Activated CD8-positive, alpha-beta T cell treated with anti-CD3 and anti-CD28 coated beads for 36 hours (primary cell): ENCODE measurements around the gene CTTN. TPM values are rescaled to one million over a fixed set of nuclear protein-coding genes. Genes with fewer than 3 reads are reported as not detected.

Source experiments
- ATAC-seq: fragments of 200-7000 bp; cut with Tn5 transposase; one replicate; pipeline ENCODE4 v1.10.0; 2021; ENCODE audit warnings: mild to moderate bottlenecking, moderate library complexity
- CTCF ChIA-PET: fragments of 350-600 bp; sonication (Branson Sonifier 250); formaldehyde crosslinking; loops from one replicate; lab custom pipeline; 2021; ENCODE audit warnings: antibody characterized with exemption; lab: Charles Lee
- POLR2A ChIA-PET: fragments of 350-600 bp; sonication (Branson Sonifier 250); formaldehyde crosslinking; loops from one replicate; lab custom pipeline; 2021; ENCODE audit warnings: antibody characterized with exemption; lab: Charles Lee
- DNase-seq: peaks from one replicate; pipeline ENCODE4 v3.0.0-alpha.2; 2020
- H3K27ac Mint-ChIP-seq: one replicate; pipeline ENCODE4 v1.8.0; 2021; ENCODE audit warnings: mild to moderate bottlenecking, mixed read lengths
- H3K27me3 Mint-ChIP-seq: one replicate; pipeline ENCODE4 v1.8.0; 2021; ENCODE audit warnings: mixed read lengths
- H3K36me3 Mint-ChIP-seq: one replicate; pipeline ENCODE4 v1.8.0; 2021; ENCODE audit warnings: low read depth, mixed read lengths
- H3K4me1 Mint-ChIP-seq: one replicate; pipeline ENCODE4 v1.8.0; 2021; ENCODE audit warnings: low read depth, mixed read lengths
- H3K4me3 Mint-ChIP-seq: one replicate; pipeline ENCODE4 v1.8.0; 2021; ENCODE audit warnings: mild to moderate bottlenecking, moderate library complexity, mixed read lengths
- H3K9me3 Mint-ChIP-seq: one replicate; pipeline ENCODE4 v1.8.0; 2021; ENCODE audit warnings: mixed read lengths
- intact Hi-C: fragments of 100-400 bp; cut with micrococcal nuclease; formaldehyde crosslinking; loops from one replicate; pipeline ENCODE4 v1.10.0; 2022
- total RNA-seq, 2 experiments: library from RNA; stranded (reverse); gene quantifications; one replicate each; pipeline ENCODE4 v1.2.3, GENCODE V29; 2021
- TF ChIP-seq, protein P1 (sequence below): fragments of 200-600 bp; IDR thresholded peaks from one replicate; pipeline ENCODE4 v1.8.0; 2022; ENCODE audit warnings: antibody characterized with exemption, mild to moderate bottlenecking

CTTN gene
- total RNA-seq, 2 experiments from 2014 or later = 8.6 to 9.9 TPM

DNA sequence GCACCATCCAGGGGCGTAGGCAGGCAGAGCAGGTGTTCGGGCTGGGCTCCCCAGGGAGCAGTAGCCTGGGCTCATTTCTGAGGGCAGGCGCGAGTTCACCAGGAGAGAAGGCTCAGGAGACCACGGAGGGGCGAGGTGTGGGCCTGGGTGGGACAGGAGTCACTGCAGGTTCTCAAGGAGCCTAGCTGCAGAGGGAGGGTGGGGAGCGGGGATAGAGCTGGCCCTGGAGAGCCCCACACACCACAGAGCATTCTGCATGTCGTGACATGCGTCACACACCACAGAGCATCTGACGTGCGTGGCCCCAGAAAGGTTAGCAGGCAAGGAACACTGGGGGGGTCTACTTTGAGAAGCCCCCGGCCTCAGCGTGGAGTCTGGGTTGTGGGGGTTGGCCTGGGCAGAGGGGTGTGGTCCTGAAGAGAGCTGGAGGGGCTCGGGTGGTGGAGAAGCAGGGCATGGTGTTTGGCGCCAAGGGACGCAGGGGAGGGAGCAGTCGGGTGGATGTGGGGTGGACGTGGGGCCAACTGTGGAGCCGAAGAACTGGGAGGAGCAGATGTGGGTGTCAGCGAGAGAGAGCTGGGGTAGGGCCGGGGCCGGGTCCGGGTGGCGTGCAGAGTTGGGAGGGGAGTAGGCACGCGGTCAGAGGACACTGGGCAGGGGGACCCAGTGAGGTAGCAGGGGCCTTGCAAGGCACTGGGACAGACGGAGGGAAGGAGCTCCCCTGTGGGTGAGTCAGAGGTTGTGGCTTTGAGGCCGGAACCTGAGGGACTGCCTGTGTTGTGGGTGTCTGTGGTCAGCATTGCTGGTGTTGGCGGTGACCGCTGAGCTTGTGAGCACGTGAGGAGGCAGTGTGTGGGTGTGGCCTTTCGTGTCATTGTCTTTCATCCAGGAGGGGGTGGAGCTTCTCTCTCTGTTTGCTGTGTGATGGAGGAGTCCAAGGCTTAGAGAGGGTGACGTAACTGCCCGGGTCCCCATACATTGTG is 25.5 kb downstream of the CTTN start:
- Mint-ChIP-seq H3K36me3 (peaks cover 2% of the 10 kb centered on the region), H3K4me1 (peaks cover 10% of the 10 kb centered on the region), H3K4me3 (no peak overlapping the region), H3K9me3 (no peaks in the 10 kb centered on the region), H3K27ac (no peak overlapping the region), H3K27me3 (peaks cover 5% of the 10 kb centered on the region)
- ChIA-PET CTCF (no interaction called here), POLR2A (no interaction called here)
- ATAC-seq (peak; percentile 73), DNase-seq (peak; percentile 71)
- intact Hi-C loops = no loop called here
- TF ChIP-seq, protein P1, sequence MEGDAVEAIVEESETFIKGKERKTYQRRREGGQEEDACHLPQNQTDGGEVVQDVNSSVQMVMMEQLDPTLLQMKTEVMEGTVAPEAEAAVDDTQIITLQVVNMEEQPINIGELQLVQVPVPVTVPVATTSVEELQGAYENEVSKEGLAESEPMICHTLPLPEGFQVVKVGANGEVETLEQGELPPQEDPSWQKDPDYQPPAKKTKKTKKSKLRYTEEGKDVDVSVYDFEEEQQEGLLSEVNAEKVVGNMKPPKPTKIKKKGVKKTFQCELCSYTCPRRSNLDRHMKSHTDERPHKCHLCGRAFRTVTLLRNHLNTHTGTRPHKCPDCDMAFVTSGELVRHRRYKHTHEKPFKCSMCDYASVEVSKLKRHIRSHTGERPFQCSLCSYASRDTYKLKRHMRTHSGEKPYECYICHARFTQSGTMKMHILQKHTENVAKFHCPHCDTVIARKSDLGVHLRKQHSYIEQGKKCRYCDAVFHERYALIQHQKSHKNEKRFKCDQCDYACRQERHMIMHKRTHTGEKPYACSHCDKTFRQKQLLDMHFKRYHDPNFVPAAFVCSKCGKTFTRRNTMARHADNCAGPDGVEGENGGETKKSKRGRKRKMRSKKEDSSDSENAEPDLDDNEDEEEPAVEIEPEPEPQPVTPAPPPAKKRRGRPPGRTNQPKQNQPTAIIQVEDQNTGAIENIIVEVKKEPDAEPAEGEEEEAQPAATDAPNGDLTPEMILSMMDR = no peak

DNA sequence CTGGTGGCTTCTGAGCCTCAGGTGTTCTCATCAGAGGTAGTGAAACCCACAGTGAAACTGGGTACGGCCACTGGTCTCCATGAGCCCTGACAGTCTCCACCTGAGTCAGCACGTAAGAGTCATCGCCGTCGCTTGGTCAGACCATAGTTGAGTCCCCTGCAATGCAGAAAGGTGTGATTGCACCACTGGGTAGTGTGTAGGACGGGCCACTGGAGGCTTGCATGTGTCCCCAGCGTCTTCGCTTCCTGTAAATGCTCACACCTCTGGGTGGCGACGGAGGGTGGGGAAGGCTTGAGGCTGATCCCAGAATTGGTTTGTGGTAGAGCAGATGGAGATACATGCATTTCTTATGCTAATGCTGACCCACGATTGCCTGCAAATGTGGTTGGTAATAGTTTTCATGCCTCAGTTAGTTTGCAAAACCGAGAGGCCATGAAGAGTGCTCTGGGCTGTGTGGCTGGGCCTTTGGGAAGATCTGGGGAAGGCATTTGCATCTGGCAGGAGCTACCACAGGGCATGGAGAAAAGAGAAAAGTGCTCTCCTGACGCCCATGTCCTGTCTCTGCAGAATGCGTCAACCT is 26.5 kb downstream of the CTTN start:
- DNase-seq (no peak), ATAC-seq (no peak)
- CTCF ChIA-PET = no interaction called here
- peaks cover 2% of the 10 kb centered on the region for H3K36me3 Mint-ChIP-seq
- no peaks in the 10 kb centered on the region for H3K9me3 Mint-ChIP-seq
- POLR2A ChIA-PET = no interaction called here
- no peak overlapping the region for H3K27ac Mint-ChIP-seq
- intact Hi-C loops = no loop called here
- no peak overlapping the region for H3K4me3 Mint-ChIP-seq
- peaks cover 10% of the 10 kb centered on the region for H3K4me1 Mint-ChIP-seq
- peaks cover 5% of the 10 kb centered on the region for H3K27me3 Mint-ChIP-seq
- TF ChIP-seq, protein P1 = no peak

DNA sequence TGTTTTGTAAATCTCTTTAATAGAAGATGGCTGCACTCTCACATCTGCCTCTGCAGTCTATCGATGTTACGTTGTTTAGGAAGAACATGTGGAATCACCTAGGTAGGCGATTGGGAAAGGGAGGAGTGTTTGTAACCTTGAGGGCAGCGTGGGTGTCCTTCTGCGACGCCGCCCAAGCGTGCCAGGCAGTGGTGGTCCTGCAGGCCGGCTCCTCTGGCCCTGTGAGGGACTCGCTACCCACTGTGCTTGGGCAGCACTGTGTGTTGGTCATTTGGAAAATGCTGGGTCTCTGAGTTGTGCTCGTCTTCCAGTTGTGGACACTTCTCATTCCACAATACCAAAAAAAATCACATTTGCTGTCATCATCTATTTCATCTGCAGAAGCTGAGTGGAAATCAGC is 29.1 kb downstream of the CTTN start:
- DNase-seq (no peak), ATAC-seq (no peak)
- H3K36me3 Mint-ChIP-seq = peaks cover 6% of the 10 kb centered on the region
- H3K4me3 Mint-ChIP-seq = no peak overlapping the region
- H3K27me3 Mint-ChIP-seq = peaks cover 5% of the 10 kb centered on the region
- H3K27ac Mint-ChIP-seq = no peak overlapping the region
- no peaks in the 10 kb centered on the region for H3K9me3 Mint-ChIP-seq
- ChIA-PET POLR2A (interaction anchor here (1.3 kb wide), 1 partner anchor 16 kb away, joined by 4 read pairs; no protein-coding TSS in a partner anchor), CTCF (no interaction called here)
- TF ChIP-seq, protein P1 = no peak
- peaks cover 10% of the 10 kb centered on the region for H3K4me1 Mint-ChIP-seq
- intact Hi-C loops = no loop called here

DNA sequence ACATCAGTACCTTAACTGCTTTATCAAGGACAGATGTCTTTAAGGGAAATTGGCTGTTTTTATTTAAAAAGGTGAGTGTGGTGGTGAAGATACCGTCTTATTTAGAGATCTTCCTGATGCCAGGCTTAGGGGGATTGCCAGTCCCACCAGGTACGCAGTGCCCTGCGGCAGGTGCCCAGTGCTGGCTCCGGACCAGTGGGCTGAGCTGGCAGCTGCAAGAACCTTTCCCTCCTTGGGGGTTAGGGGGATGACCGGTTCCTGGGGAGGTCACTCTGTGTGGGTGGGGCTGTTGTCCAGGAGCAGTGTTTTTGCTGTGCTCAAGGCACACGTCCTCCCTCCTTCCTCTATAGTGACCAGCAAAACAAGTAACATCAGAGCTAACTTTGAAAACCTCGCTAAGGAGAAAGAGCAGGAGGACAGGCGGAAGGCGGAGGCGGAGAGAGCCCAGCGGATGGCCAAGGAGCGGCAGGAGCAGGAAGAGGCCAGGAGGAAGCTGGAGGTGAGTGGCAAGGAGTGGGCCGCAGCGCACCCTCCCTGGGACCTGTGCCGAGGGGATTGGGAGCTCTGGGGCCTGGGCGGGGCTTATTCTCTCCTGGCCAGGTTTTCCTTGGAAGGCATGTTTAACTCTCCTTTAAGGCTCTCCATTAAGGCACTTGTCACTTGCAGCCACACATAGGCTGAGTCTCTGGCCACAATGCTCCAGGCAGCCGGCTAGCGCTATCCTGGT is 30.5 kb downstream of the CTTN start:
- peaks cover 9% of the 10 kb centered on the region for H3K36me3 Mint-ChIP-seq
- CTCF ChIA-PET = no interaction called here
- TF ChIP-seq, protein P1 = no peak
- H3K27ac Mint-ChIP-seq = no peak overlapping the region
- POLR2A ChIA-PET = no interaction called here
- intact Hi-C loops = no loop called here
- DNase-seq (no peak), ATAC-seq (no peak)
- peaks cover 7% of the 10 kb centered on the region for H3K4me1 Mint-ChIP-seq
- H3K4me3 Mint-ChIP-seq = no peak overlapping the region
- no peaks in the 10 kb centered on the region for H3K9me3 Mint-ChIP-seq
- H3K27me3 Mint-ChIP-seq = peaks cover 4% of the 10 kb centered on the region

DNA sequence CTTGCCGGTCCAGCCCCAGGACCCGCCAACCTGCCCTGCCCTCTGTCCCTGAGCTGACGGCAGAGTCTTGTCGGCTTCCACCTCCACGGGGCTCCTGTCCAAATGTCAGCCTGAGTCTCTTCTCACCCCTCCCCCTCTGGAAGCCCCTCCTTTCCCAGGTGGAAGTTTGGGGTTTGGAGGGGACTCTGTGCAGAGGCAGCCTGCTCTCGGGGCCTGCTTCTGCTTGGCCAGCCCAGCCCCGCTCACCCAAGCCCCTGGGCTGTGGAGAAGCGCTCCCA is 31.0 kb downstream of the CTTN start:
- TF ChIP-seq, protein P1 = no peak
- H3K27me3 Mint-ChIP-seq = peaks cover 3% of the 10 kb centered on the region
- H3K36me3 Mint-ChIP-seq = peaks cover 9% of the 10 kb centered on the region
- DNase-seq (no peak), ATAC-seq (no peak)
- CTCF ChIA-PET = no interaction called here
- intact Hi-C loops = no loop called here
- H3K9me3 Mint-ChIP-seq = no peaks in the 10 kb centered on the region
- POLR2A ChIA-PET = no interaction called here
- no peak overlapping the region for H3K4me3 Mint-ChIP-seq
- peaks cover 2% of the 10 kb centered on the region for H3K4me1 Mint-ChIP-seq
- H3K27ac Mint-ChIP-seq = no peak overlapping the region
